Loucy (cell line): ENCODE measurements around the gene CCDC9B.

ENCODE experiments used
- H2AFZ ChIP-seq: fragments of 200-600 bp; sonication (generic); 2 replicates; pipeline ENCODE4 v1.6.0; 2016; ENCODE audit warnings: antibody characterized with exemption, mild to moderate bottlenecking, low read length, moderate library complexity
- H3F3A ChIP-seq: fragments of 200-600 bp; 2 replicates; pipeline ENCODE4 v1.6.0; 2016; ENCODE audit warnings: antibody characterized with exemption, low read depth, mild to moderate bottlenecking
- H3K27me3 ChIP-seq: fragments of 200-600 bp; sonication (generic); 2 replicates; pipeline ENCODE4 v1.6.1; 2014; ENCODE audit warnings: low read length, mild to moderate bottlenecking; ENCODE audit not compliant: insufficient read depth, poor library complexity, severe bottlenecking
- H3K36me3 ChIP-seq: fragments of 200-600 bp; sonication (generic); 2 replicates; pipeline ENCODE4 v1.6.1; 2016; ENCODE audit warnings: low read length; ENCODE audit not compliant: insufficient read depth
- H3K4me1 ChIP-seq: fragments of 200-600 bp; sonication (generic); 2 replicates; pipeline ENCODE4 v1.5.1; 2014; ENCODE audit warnings: low read length, mild to moderate bottlenecking; ENCODE audit not compliant: insufficient read depth, poor library complexity, severe bottlenecking
- H3K4me2 ChIP-seq: fragments of 200-600 bp; sonication (generic); 2 replicates; pipeline ENCODE4 v1.6.0; 2014; ENCODE audit warnings: antibody characterized with exemption, low read length, low read depth, mild to moderate bottlenecking; ENCODE audit not compliant: poor library complexity, severe bottlenecking
- H3K4me3 ChIP-seq: fragments of 200-600 bp; sonication (generic); 2 replicates; pipeline ENCODE4 v1.5.1; 2014; ENCODE audit warnings: low read length, mild to moderate bottlenecking, mixed read lengths; ENCODE audit not compliant: poor library complexity, severe bottlenecking
- H3K79me2 ChIP-seq: fragments of 200-600 bp; sonication (generic); 2 replicates; pipeline ENCODE4 v1.6.1; 2014; ENCODE audit warnings: low read length; ENCODE audit not compliant: insufficient read depth
- H3K9ac ChIP-seq: fragments of 200-600 bp; sonication (generic); 2 replicates; pipeline ENCODE4 v1.6.0; 2014; ENCODE audit warnings: mild to moderate bottlenecking, low read depth, low read length, moderate library complexity; ENCODE audit not compliant: poor library complexity, severe bottlenecking
- H3K9me2 ChIP-seq: fragments of 200-600 bp; sonication (generic); replicated peaks from 2 replicates; pipeline ENCODE4 v1.6.1; 2016; ENCODE audit warnings: low read depth, low read length, mixed read lengths
- H3K9me3 ChIP-seq: fragments of 200-600 bp; sonication (generic); 2 replicates; pipeline ENCODE4 v1.6.1; 2014; ENCODE audit warnings: mild to moderate bottlenecking, antibody characterized with exemption, low read length, low read depth; ENCODE audit not compliant: insufficient read depth
- H4K20me1 ChIP-seq: fragments of 200-600 bp; sonication (generic); 2 replicates; pipeline ENCODE4 v1.6.0; 2014; ENCODE audit warnings: antibody characterized with exemption, low read length, mild to moderate bottlenecking; ENCODE audit not compliant: insufficient read depth, poor library complexity, severe bottlenecking
- EZH2phosphoT487 ChIP-seq: fragments of 200-600 bp; IDR thresholded peaks from 2 replicates; pipeline ENCODE4 v1.6.1; 2018; ENCODE audit warnings: antibody characterized with exemption, mild to moderate bottlenecking, moderate library complexity, borderline replicate concordance
- TF ChIP-seq, protein P1 (sequence below): fragments of 200-600 bp; sonication (generic); conservative IDR thresholded peaks from 2 replicates; pipeline ENCODE4 v1.5.1; 2014; ENCODE audit warnings: mild to moderate bottlenecking, antibody characterized with exemption, low read length

CCDC9B gene

DNA sequence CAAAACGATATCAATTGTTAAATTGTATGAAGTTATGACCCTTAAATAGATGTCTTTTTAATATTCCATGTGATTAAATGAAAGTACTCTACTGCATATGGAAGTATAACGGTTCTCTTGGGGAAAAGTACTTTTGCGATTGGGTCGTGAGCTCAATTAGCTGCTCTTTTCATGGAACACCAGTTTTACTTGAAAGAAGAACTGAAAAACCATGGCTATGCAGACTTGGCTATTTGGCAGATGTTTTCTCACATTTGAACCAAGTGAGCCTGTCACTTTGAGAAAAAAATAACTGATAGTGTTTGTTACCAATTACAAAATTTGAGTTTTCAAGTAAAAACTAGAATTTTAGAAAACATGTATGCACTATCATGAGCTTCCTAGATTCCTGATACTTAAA is 23.2 kb downstream of the CCDC9B start:
- H3K36me3 ChIP-seq = no peaks in the 10 kb centered on the region
- no peak overlapping the region for H3K9ac ChIP-seq
- H3K4me1 ChIP-seq = peaks cover 22% of the 10 kb centered on the region
- no peaks in the 10 kb centered on the region for H3K9me3 ChIP-seq
- H2AFZ ChIP-seq = no peak overlapping the region
- H4K20me1 ChIP-seq = no peaks in the 10 kb centered on the region
- H3K9me2 ChIP-seq = no peaks in the 10 kb centered on the region
- H3K4me3 ChIP-seq = no peak overlapping the region
- no peaks in the 10 kb centered on the region for H3F3A ChIP-seq
- H3K27me3 ChIP-seq = no peaks in the 10 kb centered on the region
- H3K4me2 ChIP-seq = no peak overlapping the region
- no peaks in the 10 kb centered on the region for H3K79me2 ChIP-seq
- TF ChIP-seq EZH2phosphoT487 = no peak
- TF ChIP-seq, protein P1, sequence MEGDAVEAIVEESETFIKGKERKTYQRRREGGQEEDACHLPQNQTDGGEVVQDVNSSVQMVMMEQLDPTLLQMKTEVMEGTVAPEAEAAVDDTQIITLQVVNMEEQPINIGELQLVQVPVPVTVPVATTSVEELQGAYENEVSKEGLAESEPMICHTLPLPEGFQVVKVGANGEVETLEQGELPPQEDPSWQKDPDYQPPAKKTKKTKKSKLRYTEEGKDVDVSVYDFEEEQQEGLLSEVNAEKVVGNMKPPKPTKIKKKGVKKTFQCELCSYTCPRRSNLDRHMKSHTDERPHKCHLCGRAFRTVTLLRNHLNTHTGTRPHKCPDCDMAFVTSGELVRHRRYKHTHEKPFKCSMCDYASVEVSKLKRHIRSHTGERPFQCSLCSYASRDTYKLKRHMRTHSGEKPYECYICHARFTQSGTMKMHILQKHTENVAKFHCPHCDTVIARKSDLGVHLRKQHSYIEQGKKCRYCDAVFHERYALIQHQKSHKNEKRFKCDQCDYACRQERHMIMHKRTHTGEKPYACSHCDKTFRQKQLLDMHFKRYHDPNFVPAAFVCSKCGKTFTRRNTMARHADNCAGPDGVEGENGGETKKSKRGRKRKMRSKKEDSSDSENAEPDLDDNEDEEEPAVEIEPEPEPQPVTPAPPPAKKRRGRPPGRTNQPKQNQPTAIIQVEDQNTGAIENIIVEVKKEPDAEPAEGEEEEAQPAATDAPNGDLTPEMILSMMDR = no peak

DNA sequence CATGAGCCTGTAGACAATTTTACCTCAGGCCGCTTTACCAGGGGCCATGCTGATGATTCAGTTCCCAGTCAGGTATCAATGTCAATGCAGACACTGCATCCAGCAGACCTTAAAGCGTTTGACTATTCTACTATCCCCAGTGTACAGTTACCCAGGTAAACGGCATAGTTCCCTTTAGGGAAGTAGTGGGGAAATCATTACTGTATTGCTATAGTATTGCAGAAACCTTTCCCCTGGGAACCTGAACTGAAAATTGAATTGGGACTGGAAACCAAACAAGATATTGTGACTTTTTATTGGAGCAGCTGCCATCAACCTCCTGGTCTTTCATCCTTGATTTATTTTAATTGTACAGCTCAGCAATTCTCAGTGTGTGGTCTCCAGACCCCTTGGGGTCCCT is 23.8 kb downstream of the CCDC9B start:
- H3K4me3 ChIP-seq = no peak overlapping the region
- no peak overlapping the region for H3K4me2 ChIP-seq
- no peaks in the 10 kb centered on the region for H3K9me3 ChIP-seq
- H3F3A ChIP-seq = no peaks in the 10 kb centered on the region
- H3K79me2 ChIP-seq = no peaks in the 10 kb centered on the region
- TF ChIP-seq, protein P1 = no peak
- no peak for TF ChIP-seq EZH2phosphoT487
- no peaks in the 10 kb centered on the region for H3K36me3 ChIP-seq
- no peak overlapping the region for H2AFZ ChIP-seq
- no peaks in the 10 kb centered on the region for H4K20me1 ChIP-seq
- no peaks in the 10 kb centered on the region for H3K9me2 ChIP-seq
- no peak overlapping the region for H3K9ac ChIP-seq
- H3K27me3 ChIP-seq = no peaks in the 10 kb centered on the region
- peaks cover 22% of the 10 kb centered on the region for H3K4me1 ChIP-seq

DNA sequence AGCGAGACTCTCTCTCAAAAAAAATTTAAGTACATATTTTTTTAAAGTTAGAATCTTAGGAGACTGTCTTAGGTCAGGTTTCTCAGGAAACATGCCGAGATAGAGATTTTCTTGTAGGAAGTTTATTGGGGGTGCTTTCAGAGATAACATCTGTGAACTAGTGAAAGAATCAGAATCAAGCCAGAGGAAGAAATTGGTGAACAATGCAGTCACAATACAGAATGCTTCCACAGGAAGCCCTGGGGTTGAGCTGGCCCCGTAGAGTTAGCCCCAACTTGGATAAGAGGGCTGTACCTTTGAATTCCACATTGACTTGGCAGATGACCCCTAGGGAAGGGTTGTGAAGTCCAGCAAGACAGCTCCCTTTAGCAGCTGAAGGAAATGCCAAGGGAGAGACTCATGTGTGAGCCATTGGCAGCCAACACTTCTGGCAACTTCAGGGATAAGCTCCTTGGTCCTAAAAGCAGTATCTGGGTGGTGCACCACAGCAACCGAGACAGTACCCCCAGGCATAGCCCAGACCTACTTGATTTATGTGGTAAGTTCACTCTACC is 25.9 kb downstream of the CCDC9B start:
- no peak overlapping the region for H3K4me2 ChIP-seq
- no peaks in the 10 kb centered on the region for H3F3A ChIP-seq
- no peaks in the 10 kb centered on the region for H3K79me2 ChIP-seq
- H3K9ac ChIP-seq = no peak overlapping the region
- no peaks in the 10 kb centered on the region for H3K27me3 ChIP-seq
- no peak overlapping the region for H2AFZ ChIP-seq
- H3K9me3 ChIP-seq = no peaks in the 10 kb centered on the region
- H3K36me3 ChIP-seq = no peaks in the 10 kb centered on the region
- H3K4me3 ChIP-seq = no peak overlapping the region
- peaks cover 26% of the 10 kb centered on the region for H3K4me1 ChIP-seq
- TF ChIP-seq, protein P1 = no peak
- no peak for TF ChIP-seq EZH2phosphoT487
- H4K20me1 ChIP-seq = no peaks in the 10 kb centered on the region
- H3K9me2 ChIP-seq = no peaks in the 10 kb centered on the region
